ENCODE measurements around the gene PEDS1. TPM values are rescaled to one million over a fixed set of nuclear protein-coding genes. Genes with fewer than 3 reads are reported as not detected.

Gene PEDS1
- total and polyA plus RNA-seq, 2 of the 13 experiments (the other 11 are each of a cell fraction or from before 2014, with no cell fraction given): 30.5 to 93.9 TPM

- TF ChIP-seq FOSL2 (CRISPR knock-in tag; IDR thresholded peaks at IDR 0.05) (0 out of 2 replicates have a peak, but pooled peaks have one; percentile 3), SIN3A (IDR thresholded peaks at IDR 0.05; ENCODE audit: borderline replicate concordance, low read depth, low read length) (peak; percentile 66; the same call in 1 of the 2 replicates), ZFY (CRISPR knock-in tag; IDR thresholded peaks at IDR 0.05) (no peak), ZNF260 (CRISPR knock-in tag; IDR thresholded peaks at IDR 0.05; ENCODE audit: borderline replicate concordance, low read depth) (no peak), MIXL1 (CRISPR knock-in tag; IDR thresholded peaks at IDR 0.05) (no peak), ZNF572 (CRISPR knock-in tag; IDR thresholded peaks at IDR 0.05) (no peak), ZNF550 (CRISPR knock-in tag; IDR thresholded peaks at IDR 0.05; ENCODE audit: borderline replicate concordance) (no peak), CCAR2 (optimal IDR thresholded peaks at IDR 0.05; ENCODE audit: low read depth, low read length) (no peak), PRDM10 (CRISPR knock-in tag; IDR thresholded peaks at IDR 0.05; ENCODE audit: low read depth) (no peak), AGO2 (optimal IDR thresholded peaks at IDR 0.05; ENCODE audit: low read depth, low read length) (no peak), ZBTB42 (CRISPR knock-in tag; IDR thresholded peaks at IDR 0.05) (no peak), ZNF430 (CRISPR knock-in tag; IDR thresholded peaks at IDR 0.05) (no peak), NPAS2 (CRISPR knock-in tag; IDR thresholded peaks at IDR 0.05; ENCODE audit: borderline replicate concordance) (no peak), MZF1 (CRISPR knock-in tag; IDR thresholded peaks at IDR 0.05; ENCODE audit: borderline replicate concordance) (no peak), NR2F1 (CRISPR knock-in tag; IDR thresholded peaks at IDR 0.05) (no peak)
These were observed 397 bp downstream of the PEDS1 start (continued) for GRCh38 chr20:50153153-50153499.

All from HepG2 (cell line).